K562 (cell line): ENCODE data around the gene RALGPS1. TPM values are rescaled to one million over a fixed set of nuclear protein-coding genes. Genes with fewer than 3 reads are reported as not detected.

ENCODE experiments used
- ATAC-seq: fragments of 200-7000 bp; cut with Tn5 transposase; 3 replicates; pipeline ENCODE4 v1.9.1; 2020; ENCODE audit warnings: moderate library complexity
- BruUV-seq: library from RNA; stranded (reverse); fragments of 400-500 nt; replicated peaks from 2 replicates; lab custom pipeline; 2021; lab: Mats Ljungman, UMichigan
- CTCF ChIA-PET: fragments of 300-600 bp; formaldehyde crosslinking; extraction: SDS; loops from one replicate; lab custom pipeline; 2021; ENCODE audit warnings: low intra/inter-chr PET ratio; lab: Yijun Ruan, JAX
- POLR2A ChIA-PET: fragments of 300-600, 350-650 bp; sonication (Branson Sonifier 250); formaldehyde crosslinking; extraction: SDS; loops from one replicate; lab custom pipeline; 2021; ENCODE audit warnings: antibody characterized with exemption, inconsistent platforms; lab: Yijun Ruan, JAX
- DNase-seq, 4 experiments: peaks; one replicate each; pipeline versions ENCODE4 v3.0.0 to v3.0.0-alpha.2; 2011 to 2018; ENCODE audit warnings: low spot score in 3 of 4, mixed read lengths in 3 of 4; ENCODE audit errors: extremely low read depth in 1 of 4
- FAIRE-seq: peaks from 2 replicates; lab custom pipeline; 2011; peaks lifted over from hg19 to GRCh38; lab: Jason Lieb, UNC
- H2AFZ ChIP-seq: 2 replicates; pipeline ENCODE4 v1.6.0; 2011; ENCODE audit warnings: low read depth, low read length, control low read depth, inconsistent platforms
- H3K27ac ChIP-seq: fragments of 200-600 bp; 3 replicates; pipeline ENCODE4 v1.8.0; 2011; ENCODE audit warnings: low read depth, mild to moderate bottlenecking, control low read depth, inconsistent platforms, low read length, moderate library complexity, mixed read lengths; ENCODE audit errors: extremely low read depth
- H3K27me3 ChIP-seq, 2 experiments: fragments of 300-600 bp in 1 of 2; 2 replicates in 1 of 2; 3 replicates in 1 of 2; pipeline versions ENCODE4 v1.6.0 to v1.8.0; 2011; ENCODE audit warnings: inconsistent platforms in 2 of 2, low read length in 2 of 2, mild to moderate bottlenecking in 1 of 2, mixed read lengths in 1 of 2, moderate library complexity in 1 of 2; ENCODE audit not compliant: control insufficient read depth in 2 of 2, insufficient read depth in 2 of 2
- H3K36me3 ChIP-seq: fragments of 300-600 bp; 3 replicates; pipeline ENCODE4 v1.8.0; 2011; ENCODE audit warnings: mild to moderate bottlenecking, low read length, inconsistent platforms; ENCODE audit not compliant: control insufficient read depth, insufficient read depth
- H3K4me1 ChIP-seq, 2 experiments: fragments of 200-600 bp in 1 of 2; replicated peaks in 1 of 2; 2 replicates in 1 of 2; 3 replicates in 1 of 2; pipeline versions ENCODE4 v1.5.1 to v1.8.0; 2011; ENCODE audit warnings: inconsistent platforms in 2 of 2, low read length in 2 of 2, mild to moderate bottlenecking in 1 of 2, mixed read lengths in 1 of 2, moderate library complexity in 1 of 2; ENCODE audit not compliant: control insufficient read depth in 2 of 2, insufficient read depth in 2 of 2
- H3K4me2 ChIP-seq: 2 replicates; pipeline ENCODE4 v1.6.1; 2011; ENCODE audit warnings: low read length, control low read depth, inconsistent platforms, mixed read lengths; ENCODE audit not compliant: insufficient read depth
- H3K4me3 ChIP-seq: fragments of 200-600 bp; sonication (generic), shearing (Covaris generic); 2 replicates; pipeline ENCODE4 v1.5.1; 2016; ENCODE audit warnings: control low read depth, inconsistent platforms
- H3K79me2 ChIP-seq: fragments of 200-600 bp; 3 replicates; pipeline ENCODE4 v1.8.0; 2011; ENCODE audit warnings: low read length, inconsistent platforms; ENCODE audit not compliant: control insufficient read depth, insufficient read depth
- H3K9ac ChIP-seq, 2 experiments: 2 replicates each; pipeline versions ENCODE4 v1.6.0 to v1.6.1; 2011; ENCODE audit warnings: low read depth in 2 of 2, low read length in 2 of 2, control low read depth in 1 of 2, inconsistent platforms in 1 of 2, mild to moderate bottlenecking in 1 of 2, mixed read lengths in 1 of 2; ENCODE audit not compliant: insufficient read depth in 1 of 2
- H3K9me1 ChIP-seq: one replicate; pipeline ENCODE4 v1.6.0; 2011; ENCODE audit warnings: inconsistent platforms, mild to moderate bottlenecking, low read length, moderate library complexity; ENCODE audit not compliant: control insufficient read depth, insufficient read depth
- H3K9me3 ChIP-seq: replicated peaks from 2 replicates; pipeline ENCODE4 v1.5.1; 2011; ENCODE audit warnings: low read depth, low read length, inconsistent platforms; ENCODE audit not compliant: control insufficient read depth, insufficient read depth
- H4K20me1 ChIP-seq: replicated peaks from 2 replicates; pipeline ENCODE4 v1.6.1; 2011; ENCODE audit warnings: low read length, inconsistent platforms, mixed read lengths; ENCODE audit not compliant: control insufficient read depth, insufficient read depth
- ADNP ChIP-seq: fragments of 200-800 bp; sonication (Bioruptor generic); IDR thresholded peaks from 2 replicates; pipeline ENCODE4 v1.6.1; 2016; ENCODE audit warnings: missing genetic modification characterization, missing compliant biosample characterization
- BCOR ChIP-seq: fragments of 450-650 bp; IDR thresholded peaks from 2 replicates; pipeline ENCODE4 v1.6.1; 2016
- CREB3 ChIP-seq: fragments of 450-650 bp; conservative IDR thresholded peaks from 2 replicates; pipeline ENCODE4 v1.6.1; 2016; ENCODE audit warnings: missing genetic modification characterization, low read depth, mild to moderate bottlenecking, missing compliant biosample characterization, moderate library complexity
- CREM ChIP-seq: IDR thresholded peaks from 2 replicates; pipeline ENCODE4 v1.6.1; 2014; ENCODE audit warnings: antibody characterized with exemption, low read depth
- DEAF1 ChIP-seq: fragments of 450-650 bp; formaldehyde crosslinking; IDR thresholded peaks from 2 replicates; pipeline ENCODE4 v1.4.0; 2020; ENCODE audit warnings: mild to moderate bottlenecking, moderate library complexity
- ESRRA ChIP-seq: fragments of 450-650 bp; IDR thresholded peaks from 2 replicates; pipeline ENCODE4 v1.6.1; 2014; ENCODE audit warnings: low read depth, mild to moderate bottlenecking, moderate library complexity, borderline replicate concordance
- GTF2F1 ChIP-seq: IDR thresholded peaks from 2 replicates; pipeline ENCODE4 v1.6.1; 2011; ENCODE audit warnings: low read depth, low read length, improper control_type of control experiment
- HDAC2 ChIP-seq: fragments of 450-650 bp; IDR thresholded peaks from 2 replicates; pipeline ENCODE4 v1.6.1; 2016; ENCODE audit warnings: mild to moderate bottlenecking
- HIVEP1 ChIP-seq: fragments of 250-450 bp; sonication (Bioruptor Pico); IDR thresholded peaks from 2 replicates; pipeline ENCODE4 v1.4.0; 2020; ENCODE audit warnings: mild to moderate bottlenecking
- KDM1A ChIP-seq, 2 experiments: fragments of 450-650 bp; IDR thresholded peaks; 2 replicates each; pipeline ENCODE4 v1.6.1; 2016; ENCODE audit warnings: mild to moderate bottlenecking in 2 of 2
- NBN ChIP-seq: fragments of 450-650 bp; IDR thresholded peaks from 2 replicates; pipeline ENCODE4 v1.6.1; 2016; ENCODE audit warnings: low read depth, mild to moderate bottlenecking
- NCOR1 ChIP-seq: fragments of 450-650 bp; IDR thresholded peaks from 2 replicates; pipeline ENCODE4 v1.6.1; 2016; ENCODE audit warnings: mild to moderate bottlenecking, moderate library complexity
- NFE2 ChIP-seq: IDR thresholded peaks from 2 replicates; pipeline ENCODE4 v1.6.1; 2014; ENCODE audit warnings: antibody characterized with exemption, low read depth
- OTX1 ChIP-seq: fragments of 450-650 bp; formaldehyde crosslinking; IDR thresholded peaks from 2 replicates; pipeline ENCODE4 v1.4.0; 2022; ENCODE audit warnings: mild to moderate bottlenecking
- POU5F1 ChIP-seq: fragments of 150-350 bp; IDR thresholded peaks from 2 replicates; pipeline ENCODE4 v1.6.1; 2014; ENCODE audit warnings: borderline replicate concordance, low read length, low read depth, mild to moderate bottlenecking; ENCODE audit not compliant: partially characterized antibody
- RBM25 ChIP-seq: fragments of 200-400 bp; formaldehyde crosslinking; IDR thresholded peaks from 2 replicates; pipeline ENCODE4 v1.6.1; 2018; ENCODE audit warnings: low read length, low read depth, moderate library complexity; ENCODE audit not compliant: severe bottlenecking
- SMC3 ChIP-seq: conservative IDR thresholded peaks from 2 replicates; pipeline ENCODE4 v1.6.1; 2011; ENCODE audit warnings: low read depth, low read length, improper control_type of control experiment; ENCODE audit not compliant: insufficient read depth
- ZNF445 ChIP-seq: fragments of 250-450 bp; sonication (Bioruptor Pico); IDR thresholded peaks from 2 replicates; pipeline ENCODE4 v1.4.0; 2020; ENCODE audit warnings: low read depth, mild to moderate bottlenecking, moderate library complexity
- WGBS: fragments of 100-300 bp; shearing (Covaris generic); methylation state at CpG from one replicate; pipeline ENCODE4 v1.1.6; 2016; ENCODE audit warnings: low coverage, mixed read lengths; ENCODE audit not compliant: insufficient coverage; ENCODE audit errors: missing lambda C conversion rate; 5-methylcytosine and 5-hydroxymethylcytosine counted together
- in situ Hi-C: fragments of 300-500 bp; cut with MboI; formaldehyde crosslinking; loops from 4 replicates; pipeline ENCODE4 v1.15.0; 2018; ENCODE audit warnings: inconsistent platforms, mixed read lengths
- intact Hi-C: fragments of 100-400 bp; cut with micrococcal nuclease; formaldehyde crosslinking; loops from 2 replicates; pipeline ENCODE4 v1.14.2; 2022
- polyA plus RNA-seq, 8 experiments: library from polyadenylated mRNA; depleted of rRNA in 4 of 8; stranded (reverse) in 5 of 8; unstranded in 3 of 8; fragments of >200 nt; fragmentation: Nextera tagmentation in 2 of 8; fragmentation: Illumina TruSeq in 1 of 8; extraction: Ambion mirVana in 2 of 8; extraction: Trizol in 1 of 8; gene quantifications; 2 replicates each; pipeline versions ENCODE4 v1.2.1 to v1.2.3, GENCODE V29; 2011 to 2014; ENCODE audit warnings: inconsistent platforms in 1 of 8, missing spikeins in 1 of 8
- total RNA-seq, 7 experiments: library from RNA; depleted of rRNA in 6 of 7; stranded (reverse); fragments of >200 nt in 6 of 7; fragmentation: Illumina TruSeq in 2 of 7; extraction: Trizol in 2 of 7; gene quantifications; 2 replicates each; pipeline versions ENCODE4 v1.2.1 to v1.2.3, GENCODE V29; 2011 to 2021; ENCODE audit warnings: low replicate concordance in 1 of 7

RALGPS1 gene
- total and polyA plus RNA-seq, 9 of the 15 experiments (the other 6 are each of a cell fraction or from before 2014, with no cell fraction given) = 0.04 to 2.6 (median 1.5) TPM

- no peaks in the 10 kb centered on the region for H3K9me3 ChIP-seq
- POLR2A ChIA-PET = interaction anchor here (0.6 to 1.2 kb wide), 3 partner anchors 10 to 37 kb away, joined by 3 to 6 read pairs (median 5); no protein-coding TSS in a partner anchor
- no TSS peak for BruUV-seq
- ATAC-seq (no peak), FAIRE-seq (no peak), DNase-seq (no peak)
- in situ Hi-C loops (no loop called here), intact Hi-C loops (no loop called here)
- H3K9me1 ChIP-seq = no peaks in the 10 kb centered on the region
- H4K20me1 ChIP-seq = peaks cover 23% of the 10 kb centered on the region
- H3K27ac ChIP-seq = no peak overlapping the region
- WGBS = 3% methylated on average over 4 of the region's 4 CpGs
- no peak overlapping the region for H2AFZ ChIP-seq
- peaks cover 0 to 14% of the 10 kb centered on the region in 2 experiments; a peak in 3 of 5 replicates for H3K4me1 ChIP-seq
- H3K4me3 ChIP-seq = no peak overlapping the region
- H3K36me3 ChIP-seq = no peaks in the 10 kb centered on the region
- no peak overlapping the region for H3K4me2 ChIP-seq
- CTCF ChIA-PET = no interaction called here
- no peaks in the 10 kb centered on the region for H3K79me2 ChIP-seq
- no peak for TF ChIP-seq NBN
- TF ChIP-seq POU5F1 = no peak
- TF ChIP-seq HDAC2 = peak; percentile 48; the same call in 1 of the 2 replicates
- peak; percentile 53; the same call in 1 of the 2 replicates for TF ChIP-seq ESRRA
- peak; percentile 30 to 44; a peak in 1 of 4 replicates for TF ChIP-seq KDM1A (IDR thresholded peaks at IDR 0.05)
- TF ChIP-seq CREB3 (tag) = no peak
- no peak for TF ChIP-seq CREM
- TF ChIP-seq OTX1 (CRISPR knock-in tag) = no peak
- peak; percentile 71; the same call in 1 of the 2 replicates for TF ChIP-seq ADNP
- no peak for TF ChIP-seq DEAF1 (CRISPR knock-in tag)
- peak; percentile 78 for TF ChIP-seq RBM25
- TF ChIP-seq ZNF445 (CRISPR knock-in tag) = no peak
- no peak for TF ChIP-seq NCOR1
- TF ChIP-seq BCOR = peak; percentile 78
- no peak for TF ChIP-seq NFE2
- TF ChIP-seq GTF2F1 = no peak
- TF ChIP-seq SMC3 = no peak
- no peak for TF ChIP-seq HIVEP1 (CRISPR knock-in tag)
- peaks cover 33 to 73% of the 10 kb centered on the region in 2 experiments; a peak in 4 of 5 replicates for H3K27me3 ChIP-seq
- no peak overlapping the region for H3K9ac ChIP-seq
Measured at GRCh38 chr9:127119320-127119709, 204.7 kb downstream of the RALGPS1 start.
